ENCODE results near the gene NAALADL2. TPM values are rescaled to one million over a fixed set of nuclear protein-coding genes. Genes with fewer than 3 reads are reported as not detected.

The NAALADL2 gene
- total and polyA plus RNA-seq, 2 donors (not counting 3 experiments of a cell fraction or from before 2014, with no cell fraction given): 1.1 to 4.0 TPM

GRCh38 chr3:175311946-175312345 is 452.8 kb downstream of the NAALADL2 start:
- Histone ChIP-seq H3K4me1 (ENCODE audit: control insufficient read depth, extremely low read depth, insufficient read depth, low read length) (no peaks in the 10 kb centered on the region), H3K4me2 (ENCODE audit: insufficient read depth, low read length) (no peak overlapping the region), H3K9me1 (replicated peaks; ENCODE audit: control insufficient read depth, extremely low read depth, insufficient read depth, low read length) (no peaks in the 10 kb centered on the region), H3K9me3 (replicated peaks; ENCODE audit: control insufficient read depth, insufficient read depth, low read length) (no peaks in the 10 kb centered on the region), H3K36me3 (ENCODE audit: control insufficient read depth in 2 of 2, extremely low read depth in 1 of 2, insufficient read depth in 2 of 2, low read length in 2 of 2) (no peaks in the 10 kb centered on the region), H2AFZ (ENCODE audit: low read depth, low read length) (no peak overlapping the region), H3K9ac (replicated peaks; ENCODE audit: extremely low read depth, insufficient read depth, low read length) (no peak overlapping the region), H3K79me2 (ENCODE audit: control insufficient read depth, insufficient read depth, low read length) (no peaks in the 10 kb centered on the region), H3K27me3 (ENCODE audit: control insufficient read depth in 2 of 2, insufficient read depth in 2 of 2, low read length in 2 of 2) (no peaks in the 10 kb centered on the region), H4K20me1 (replicated peaks; ENCODE audit: control insufficient read depth, extremely low read depth, insufficient read depth, low read length) (no peaks in the 10 kb centered on the region), H3K27ac (ENCODE audit: insufficient read depth, low read depth, low read length) (no peak overlapping the region), H3K4me3 (replicated peaks in 1 of 3; ENCODE audit: insufficient read depth in 1 of 3, low read depth in 1 of 3, low read length in 3 of 3) (no peak overlapping the region)
- CTCF ChIA-PET: no interaction called here
- no TSS peak for BruUV-seq (replicated peaks)
- POLR2A ChIA-PET: no interaction called here
- no peak for FAIRE-seq
- TF ChIP-seq MYC (IDR thresholded peaks at IDR 0.05; ENCODE audit: low read depth, low read length): no peak
- no peak for TF ChIP-seq POLR2A (IDR thresholded peaks at IDR 0.05; ENCODE audit: low read depth, low read length)
- no peak for TF ChIP-seq FOS (IDR thresholded peaks at IDR 0.05; ENCODE audit: borderline replicate concordance, insufficient read depth, low read length)
- no peak for TF ChIP-seq JUN (IDR thresholded peaks at IDR 0.05; ENCODE audit: borderline replicate concordance, insufficient read depth, insufficient read length, low read depth)
- no peak for TF ChIP-seq POLR2AphosphoS5 (IDR thresholded peaks at IDR 0.05; ENCODE audit: insufficient read depth, low read depth, low read length)
- TF ChIP-seq MAX (IDR thresholded peaks at IDR 0.05; ENCODE audit: insufficient read depth, insufficient read length): no peak
- TF ChIP-seq GATA2 (IDR thresholded peaks at IDR 0.05; ENCODE audit: insufficient read depth, insufficient read length, low read depth, low read length): no peak
- TF ChIP-seq EZH2 (IDR thresholded peaks at IDR 0.05; ENCODE audit: borderline replicate concordance, low read depth, low read length, severe bottlenecking): no peak
- TF ChIP-seq CTCF (IDR thresholded peaks at IDR 0.05; ENCODE audit: extremely low read depth in 1 of 2, insufficient read depth in 1 of 2, low read depth in 1 of 2, low read length in 2 of 2): no peak
- intact Hi-C loops (cut with micrococcal nuclease): no loop called here
- no peak for DNase-seq (ENCODE audit: low read depth, low spot score)
- dilution Hi-C loops (cut with MboI; ENCODE audit: extremely low pct_ligation_motif_present, low sequenced_read_pairs): no loop called here

All from endothelial cell of umbilical vein (primary cell).